AG09319 (cell line): ENCODE measurements around the gene ZFP36.
"Not testable (repeated sequence)": the region's sequence is repeated elsewhere in the genome, so short reads cannot be mapped to it uniquely, and the experiment has no call there.

Source experiments
- DNase-seq: peaks from one replicate; pipeline ENCODE4 v3.0.0-alpha.2; 2010; ENCODE audit warnings: low read depth; ENCODE audit errors: extremely low read depth
- TF ChIP-seq, protein P1 (sequence below): IDR thresholded peaks from 2 replicates; pipeline ENCODE4 v1.5.1; 2011; ENCODE audit warnings: low read depth, mild to moderate bottlenecking, inconsistent platforms, low read length, moderate library complexity

The ZFP36 gene

DNA sequence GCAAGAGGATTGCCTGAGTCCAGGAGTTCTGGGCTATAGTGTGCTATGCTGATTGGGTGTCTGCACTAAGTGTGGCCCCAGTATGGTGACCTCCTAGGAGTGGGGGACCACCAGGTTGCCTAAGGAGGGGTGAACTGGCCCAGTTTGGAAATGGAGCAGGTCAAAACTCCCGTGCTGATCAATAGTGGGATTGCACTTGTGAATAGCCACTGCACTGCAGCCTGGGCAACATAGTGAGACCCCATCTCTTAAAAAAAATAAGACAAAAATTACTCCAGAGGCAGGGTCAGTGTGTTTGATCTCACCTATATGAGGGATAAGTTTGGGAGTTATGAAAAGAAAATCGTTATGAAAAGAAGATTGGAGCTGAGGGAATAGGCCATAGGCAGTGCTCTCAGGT is 37.4 kb upstream of the ZFP36 start:
- TF ChIP-seq, protein P1, sequence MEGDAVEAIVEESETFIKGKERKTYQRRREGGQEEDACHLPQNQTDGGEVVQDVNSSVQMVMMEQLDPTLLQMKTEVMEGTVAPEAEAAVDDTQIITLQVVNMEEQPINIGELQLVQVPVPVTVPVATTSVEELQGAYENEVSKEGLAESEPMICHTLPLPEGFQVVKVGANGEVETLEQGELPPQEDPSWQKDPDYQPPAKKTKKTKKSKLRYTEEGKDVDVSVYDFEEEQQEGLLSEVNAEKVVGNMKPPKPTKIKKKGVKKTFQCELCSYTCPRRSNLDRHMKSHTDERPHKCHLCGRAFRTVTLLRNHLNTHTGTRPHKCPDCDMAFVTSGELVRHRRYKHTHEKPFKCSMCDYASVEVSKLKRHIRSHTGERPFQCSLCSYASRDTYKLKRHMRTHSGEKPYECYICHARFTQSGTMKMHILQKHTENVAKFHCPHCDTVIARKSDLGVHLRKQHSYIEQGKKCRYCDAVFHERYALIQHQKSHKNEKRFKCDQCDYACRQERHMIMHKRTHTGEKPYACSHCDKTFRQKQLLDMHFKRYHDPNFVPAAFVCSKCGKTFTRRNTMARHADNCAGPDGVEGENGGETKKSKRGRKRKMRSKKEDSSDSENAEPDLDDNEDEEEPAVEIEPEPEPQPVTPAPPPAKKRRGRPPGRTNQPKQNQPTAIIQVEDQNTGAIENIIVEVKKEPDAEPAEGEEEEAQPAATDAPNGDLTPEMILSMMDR, result no peak
- no peak for DNase-seq

- TF ChIP-seq, protein P1, result no peak
Observed at GRCh38 chr19:39370735-39371134, 35.9 kb upstream of the ZFP36 start.

DNA sequence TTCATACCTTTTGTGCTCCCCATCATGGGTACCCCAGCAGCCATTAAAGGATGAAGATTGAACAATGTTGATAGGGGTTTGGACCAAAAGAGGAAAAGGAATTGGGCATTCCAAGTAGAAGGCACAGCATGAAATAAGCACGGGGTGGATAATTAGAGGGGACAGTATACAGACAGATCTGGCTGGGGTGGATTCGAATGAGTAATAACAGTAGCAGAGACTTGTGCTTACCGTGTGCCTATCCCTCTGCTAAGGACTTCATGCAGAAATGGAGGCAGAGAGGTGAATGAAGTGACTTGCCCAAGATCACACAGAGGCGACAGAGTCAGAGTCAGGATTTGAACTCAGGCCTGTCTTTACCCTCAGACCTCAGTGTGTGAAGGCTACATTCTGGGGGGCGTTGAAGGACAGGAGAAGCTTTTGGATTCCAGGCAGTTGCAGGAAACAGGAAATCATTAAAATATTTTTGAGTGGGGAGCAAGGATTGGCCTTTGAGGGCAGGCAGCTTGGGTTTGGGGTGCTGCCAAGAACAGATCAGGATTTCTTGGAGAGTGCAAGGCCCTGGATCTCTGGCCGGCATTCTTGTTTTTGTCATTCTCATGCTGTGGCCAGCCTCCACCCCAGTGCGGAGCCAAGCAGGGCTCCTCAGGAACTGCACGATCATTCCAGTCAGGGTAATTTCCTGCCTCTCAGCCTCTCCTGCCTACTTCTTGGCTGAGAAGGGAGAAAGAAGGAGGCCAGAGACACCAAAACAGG is 34.4 kb upstream of the ZFP36 start:
- DNase-seq, result peak; percentile 95
- TF ChIP-seq, protein P1, result no peak

More at GRCh38 chr19:39370735-39371134, 35.9 kb upstream of the ZFP36 start:
- no peak for DNase-seq

- no peak for DNase-seq
Observed at GRCh38 chr19:39372941-39373340, 33.7 kb upstream of the ZFP36 start.

GRCh38 chr19:39375929-39376328 is 30.7 kb upstream of the ZFP36 start:
- TF ChIP-seq, protein P1, result no peak
- no peak for DNase-seq

More at GRCh38 chr19:39372941-39373340, 33.7 kb upstream of the ZFP36 start:
- TF ChIP-seq, protein P1, result no peak

- TF ChIP-seq, protein P1, result no peak
- no peak for DNase-seq
Observed at GRCh38 chr19:39377373-39378362, 29.0 kb upstream of the ZFP36 start.

GRCh38 chr19:39379366-39379765 is 27.3 kb upstream of the ZFP36 start:
- DNase-seq, result not testable (repeated sequence)
